Measurements from ENCODE around the gene CBFB.

CBFB gene

DNA sequence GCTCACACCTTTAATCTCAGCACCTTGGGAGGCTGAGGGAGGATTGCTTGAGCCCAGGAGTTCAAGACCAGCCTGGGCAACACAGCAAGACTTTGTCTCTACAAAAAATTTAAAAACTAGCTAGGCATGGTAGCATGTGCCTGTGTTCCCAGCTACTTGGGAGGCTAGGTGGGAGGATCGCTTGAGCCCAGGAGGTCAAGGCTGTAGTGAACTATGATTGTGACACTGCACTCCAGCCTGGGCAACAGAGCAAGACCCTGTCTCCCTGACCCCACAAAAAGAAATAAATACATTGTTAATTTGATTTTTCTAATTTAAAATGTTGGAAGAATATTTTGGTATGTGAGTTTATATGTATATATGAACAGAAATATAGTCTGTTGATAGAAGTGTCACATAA lies 58.3 kb downstream of the CBFB start:
- no peak for DNase-seq (ENCODE audit: low read depth)
- TF ChIP-seq, protein P1, sequence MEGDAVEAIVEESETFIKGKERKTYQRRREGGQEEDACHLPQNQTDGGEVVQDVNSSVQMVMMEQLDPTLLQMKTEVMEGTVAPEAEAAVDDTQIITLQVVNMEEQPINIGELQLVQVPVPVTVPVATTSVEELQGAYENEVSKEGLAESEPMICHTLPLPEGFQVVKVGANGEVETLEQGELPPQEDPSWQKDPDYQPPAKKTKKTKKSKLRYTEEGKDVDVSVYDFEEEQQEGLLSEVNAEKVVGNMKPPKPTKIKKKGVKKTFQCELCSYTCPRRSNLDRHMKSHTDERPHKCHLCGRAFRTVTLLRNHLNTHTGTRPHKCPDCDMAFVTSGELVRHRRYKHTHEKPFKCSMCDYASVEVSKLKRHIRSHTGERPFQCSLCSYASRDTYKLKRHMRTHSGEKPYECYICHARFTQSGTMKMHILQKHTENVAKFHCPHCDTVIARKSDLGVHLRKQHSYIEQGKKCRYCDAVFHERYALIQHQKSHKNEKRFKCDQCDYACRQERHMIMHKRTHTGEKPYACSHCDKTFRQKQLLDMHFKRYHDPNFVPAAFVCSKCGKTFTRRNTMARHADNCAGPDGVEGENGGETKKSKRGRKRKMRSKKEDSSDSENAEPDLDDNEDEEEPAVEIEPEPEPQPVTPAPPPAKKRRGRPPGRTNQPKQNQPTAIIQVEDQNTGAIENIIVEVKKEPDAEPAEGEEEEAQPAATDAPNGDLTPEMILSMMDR (IDR thresholded peaks at IDR 0.05; ENCODE audit: low read depth, low read length, missing control alignments): no peak
- no peak overlapping the region for H3K4me3 ChIP-seq (ENCODE audit: low read depth, low read length)
- in situ Hi-C loops (cut with HindIII; ENCODE audit: low sequenced_read_pairs): loop anchor here (5.0 kb wide), 1 partner anchor 45 kb away; no protein-coding TSS in a partner anchor

DNA sequence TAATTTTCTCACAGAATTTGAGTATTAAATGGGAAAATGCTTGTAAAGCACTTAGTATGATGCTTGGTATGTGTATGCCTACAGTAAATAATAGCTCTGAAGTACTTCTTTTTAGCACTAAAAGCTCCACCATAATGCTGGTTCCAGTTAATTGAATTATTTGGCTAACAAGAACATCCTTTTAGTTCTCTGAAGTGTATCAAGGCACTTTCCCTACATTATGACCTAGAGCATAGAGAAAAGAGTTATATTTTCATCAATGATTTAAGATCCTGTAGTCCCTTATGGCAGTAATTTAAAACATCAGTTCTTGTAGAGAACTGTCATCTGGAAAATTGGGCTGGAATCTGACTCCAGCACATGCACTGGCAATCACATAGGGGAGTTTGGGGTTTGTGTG lies 58.9 kb downstream of the CBFB start:
- in situ Hi-C loops (cut with HindIII; ENCODE audit: low sequenced_read_pairs): loop anchor here (5.0 kb wide), 1 partner anchor 44 kb away; no protein-coding TSS in a partner anchor
- H3K4me3 ChIP-seq (ENCODE audit: low read depth, low read length): no peak overlapping the region
- no peak for DNase-seq (ENCODE audit: low read depth)
- TF ChIP-seq, protein P1 (IDR thresholded peaks at IDR 0.05; ENCODE audit: low read depth, low read length, missing control alignments): no peak

DNA sequence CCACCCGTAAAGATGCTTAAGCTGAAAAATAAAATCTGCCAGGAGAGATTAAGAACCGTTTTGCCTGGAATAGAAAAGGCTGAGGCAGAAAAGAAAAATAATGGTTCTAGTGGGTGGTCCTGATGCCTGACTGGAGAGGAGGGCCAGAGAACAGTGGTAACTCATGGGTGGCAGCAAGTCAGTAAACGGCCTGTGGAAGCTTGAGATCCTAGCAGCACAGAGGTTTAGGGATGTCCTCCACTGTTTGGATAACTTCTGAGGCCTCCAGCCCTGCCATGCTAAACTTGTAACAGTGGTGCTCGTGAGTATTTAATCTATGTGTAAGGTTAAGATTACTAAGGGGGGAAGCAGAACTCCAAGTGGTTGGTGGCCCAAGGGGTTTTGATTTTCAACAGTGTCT lies 59.6 kb downstream of the CBFB start:
- TF ChIP-seq, protein P1 (IDR thresholded peaks at IDR 0.05; ENCODE audit: low read depth, low read length, missing control alignments): no peak
- no peak for DNase-seq (ENCODE audit: low read depth)
- H3K4me3 ChIP-seq (ENCODE audit: low read depth, low read length): no peak overlapping the region
- in situ Hi-C loops (cut with HindIII; ENCODE audit: low sequenced_read_pairs): loop anchor here (5.0 kb wide), 1 partner anchor 44 kb away; no protein-coding TSS in a partner anchor

DNA sequence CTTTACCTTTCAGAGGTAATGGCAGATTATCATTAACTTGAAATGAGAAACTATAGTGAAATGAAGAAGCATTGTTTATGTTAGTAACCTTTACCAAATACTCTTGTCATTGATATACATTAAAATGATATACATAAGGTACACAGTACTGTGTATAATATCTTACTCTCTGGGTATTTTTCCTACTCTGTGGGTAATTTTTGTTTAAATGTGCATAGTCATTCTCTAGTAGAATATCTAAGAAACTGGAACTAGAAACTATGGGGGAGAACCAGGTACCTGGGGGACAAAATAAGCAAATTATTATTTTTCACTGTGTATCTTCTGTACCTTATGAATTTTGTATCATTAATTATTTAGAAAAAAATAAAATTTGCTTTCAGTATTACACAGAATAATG lies 60.2 kb downstream of the CBFB start:
- in situ Hi-C loops (cut with HindIII; ENCODE audit: low sequenced_read_pairs): loop anchor here (5.0 kb wide), 1 partner anchor 43 kb away; no protein-coding TSS in a partner anchor
- TF ChIP-seq, protein P1 (IDR thresholded peaks at IDR 0.05; ENCODE audit: low read depth, low read length, missing control alignments): no peak
- no peak overlapping the region for H3K4me3 ChIP-seq (ENCODE audit: low read depth, low read length)
- no peak for DNase-seq (ENCODE audit: low read depth)

DNA sequence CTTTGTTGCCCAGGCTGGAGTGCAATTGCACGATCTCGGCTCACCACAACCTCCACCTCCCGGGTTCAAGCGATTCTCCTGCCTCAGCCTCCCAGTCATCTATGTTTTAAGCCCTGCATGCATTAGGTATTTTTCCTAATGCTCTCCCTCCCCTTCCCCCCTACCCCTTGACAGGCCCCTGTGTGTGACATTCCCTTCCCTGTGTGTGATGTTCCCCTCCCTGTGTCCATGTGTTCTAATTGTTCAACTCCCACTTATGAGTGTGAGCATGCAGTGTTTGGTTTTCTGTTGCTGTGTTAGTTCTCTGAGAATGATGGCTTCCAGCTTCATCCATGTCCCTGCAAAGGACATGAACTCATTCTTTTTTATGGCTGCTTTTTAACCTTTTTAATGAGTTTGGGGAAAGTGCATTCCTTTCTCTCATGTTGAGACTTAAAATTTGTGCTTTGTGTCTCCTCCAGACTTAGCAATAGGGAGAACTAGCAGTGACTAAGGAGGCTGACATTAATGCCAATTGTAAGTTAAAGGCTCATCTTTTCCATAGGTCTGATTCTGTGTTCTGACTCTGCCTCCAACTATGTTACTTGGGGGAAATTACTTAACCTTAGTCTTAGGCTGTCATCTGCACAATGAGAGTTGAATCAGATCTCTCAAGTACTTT lies 63.1 kb downstream of the CBFB start:
- TF ChIP-seq, protein P1 (IDR thresholded peaks at IDR 0.05; ENCODE audit: low read depth, low read length, missing control alignments): no peak
- no peak for DNase-seq (ENCODE audit: low read depth)
- in situ Hi-C loops (cut with HindIII; ENCODE audit: low sequenced_read_pairs): no loop called here
- no peak overlapping the region for H3K4me3 ChIP-seq (ENCODE audit: low read depth, low read length)

DNA sequence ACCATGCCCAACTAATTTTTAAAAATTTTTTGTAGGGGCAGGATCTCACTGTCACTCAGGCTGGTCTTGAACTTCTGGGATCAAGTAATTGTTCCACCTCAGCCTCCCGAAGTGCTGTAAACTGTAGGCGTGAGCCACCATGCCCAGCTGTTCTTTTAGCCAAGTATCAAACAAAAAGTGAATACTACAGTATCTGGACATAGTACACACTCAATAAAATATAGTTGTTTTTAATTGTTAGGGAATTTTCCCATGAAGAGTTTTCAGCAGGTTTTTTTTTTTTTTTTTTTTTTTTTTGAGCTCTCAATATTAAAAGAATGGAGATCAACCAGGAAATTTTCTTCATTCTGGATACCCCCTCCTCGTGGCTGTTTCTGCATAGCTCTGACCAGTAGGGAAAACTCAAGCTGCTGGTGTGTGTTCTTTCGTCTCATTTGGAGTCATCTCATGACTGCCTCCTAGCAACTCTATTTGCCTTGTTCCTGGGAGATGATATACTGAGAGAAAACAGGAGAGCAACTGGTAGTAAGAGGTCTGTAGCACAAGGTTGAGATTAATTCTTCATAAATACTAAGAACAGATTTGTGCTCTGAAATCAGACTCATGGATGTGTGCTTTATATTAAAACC lies 64.3 kb downstream of the CBFB start:
- TF ChIP-seq, protein P1 (IDR thresholded peaks at IDR 0.05; ENCODE audit: low read depth, low read length, missing control alignments): no peak
- H3K4me3 ChIP-seq (ENCODE audit: low read depth, low read length): no peak overlapping the region
- in situ Hi-C loops (cut with HindIII; ENCODE audit: low sequenced_read_pairs): no loop called here
- DNase-seq (ENCODE audit: low read depth): no peak
